DND-41 (cell line): Measurements from ENCODE around the gene FNBP1L.

Experiments
- ATAC-seq: fragments of 200-7000 bp; cut with Tn5 transposase; 3 replicates; pipeline ENCODE4 v1.9.1; 2021; ENCODE audit warnings: low read depth; ENCODE audit not compliant: insufficient read depth
- DNase-seq: peaks from one replicate; pipeline ENCODE4 v3.0.0-alpha.2; 2020
- H2AFZ ChIP-seq: 2 replicates; pipeline ENCODE4 v1.6.0; 2012; ENCODE audit warnings: low read depth, low read length
- H3K27ac ChIP-seq: 2 replicates; pipeline ENCODE4 v1.5.1; 2012; ENCODE audit warnings: low read length, inconsistent platforms
- H3K27me3 ChIP-seq: fragments of 200-600 bp; sonication (generic); 2 replicates; pipeline ENCODE4 v1.6.0; 2012; ENCODE audit warnings: low read length, mild to moderate bottlenecking, inconsistent platforms; ENCODE audit not compliant: insufficient read depth, poor library complexity
- H3K36me3 ChIP-seq: 2 replicates; pipeline ENCODE4 v1.5.1; 2012; ENCODE audit warnings: low read length, inconsistent platforms; ENCODE audit not compliant: insufficient read depth
- H3K4me1 ChIP-seq: 2 replicates; pipeline ENCODE4 v1.5.1; 2012; ENCODE audit warnings: mild to moderate bottlenecking, low read length; ENCODE audit not compliant: insufficient read depth
- H3K4me2 ChIP-seq: 2 replicates; pipeline ENCODE4 v1.6.0; 2012; ENCODE audit warnings: mild to moderate bottlenecking, moderate library complexity, low read length, inconsistent platforms; ENCODE audit not compliant: insufficient read depth
- H3K4me3 ChIP-seq, 2 experiments: fragments of 200-600 bp in 1 of 2; shearing (Covaris generic) in 1 of 2; 2 replicates each; pipeline ENCODE4 v1.5.1; 2012 to 2016; ENCODE audit warnings: inconsistent platforms in 2 of 2, low read length in 2 of 2, mild to moderate bottlenecking in 2 of 2, low read depth in 1 of 2, moderate library complexity in 1 of 2
- H3K79me2 ChIP-seq: 2 replicates; pipeline ENCODE4 v1.6.0; 2012; ENCODE audit warnings: low read length, inconsistent platforms; ENCODE audit not compliant: insufficient read depth
- H3K9ac ChIP-seq: 2 replicates; pipeline ENCODE4 v1.6.0; 2012; ENCODE audit warnings: low read depth, mild to moderate bottlenecking, inconsistent platforms, low read length, moderate library complexity
- H3K9me3 ChIP-seq: 2 replicates; pipeline ENCODE4 v1.5.1; 2012; ENCODE audit warnings: low read length, moderate library complexity, mild to moderate bottlenecking, inconsistent platforms; ENCODE audit not compliant: insufficient read depth, severe bottlenecking
- H4K20me1 ChIP-seq: 2 replicates; pipeline ENCODE4 v1.6.0; 2012; ENCODE audit warnings: low read length; ENCODE audit not compliant: insufficient read depth
- EZH2 ChIP-seq: IDR thresholded peaks from 3 replicates; pipeline ENCODE4 v1.6.1; 2012; ENCODE audit warnings: borderline replicate concordance, low read depth, mild to moderate bottlenecking, moderate library complexity, low read length, inconsistent platforms; ENCODE audit not compliant: severe bottlenecking
- TF ChIP-seq, protein P1 (sequence below): IDR thresholded peaks from 2 replicates; pipeline ENCODE4 v1.5.1; 2012; ENCODE audit warnings: borderline replicate concordance, low read length, moderate library complexity, mild to moderate bottlenecking; ENCODE audit not compliant: poor library complexity, severe bottlenecking; ENCODE audit errors: extremely low read depth

FNBP1L gene

DNA sequence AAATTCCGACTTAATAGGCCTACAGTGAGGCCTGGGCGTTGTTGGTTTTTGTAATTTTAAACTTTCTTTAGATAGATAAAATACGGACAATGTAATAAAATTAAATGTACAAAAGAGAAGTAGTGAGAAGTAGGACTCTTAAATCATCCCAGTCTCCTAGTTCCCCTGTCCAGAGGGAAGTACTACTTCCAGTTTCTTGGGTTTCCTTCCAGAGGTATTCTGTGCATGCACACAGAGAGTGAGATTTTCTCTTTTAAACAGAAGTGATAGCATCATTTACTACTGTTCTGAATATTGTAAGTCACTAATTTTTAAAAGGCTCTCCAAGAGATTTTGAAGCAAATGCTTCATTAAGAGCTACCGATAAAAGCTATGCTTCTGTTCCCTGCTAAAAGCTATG is 7.2 kb upstream of the FNBP1L start:
- Histone ChIP-seq H3K9ac (no peak overlapping the region), H3K27ac (no peak overlapping the region), H3K36me3 (no peaks in the 10 kb centered on the region), H3K27me3 (peaks cover 9% of the 10 kb centered on the region), H3K79me2 (no peaks in the 10 kb centered on the region), H4K20me1 (no peaks in the 10 kb centered on the region), H2AFZ (no peak overlapping the region), H3K9me3 (no peaks in the 10 kb centered on the region), H3K4me1 (no peaks in the 10 kb centered on the region), H3K4me2 (no peak overlapping the region), H3K4me3 (no peak overlapping the region)
- DNase-seq = no peak
- TF ChIP-seq EZH2 = no peak
- TF ChIP-seq, protein P1, sequence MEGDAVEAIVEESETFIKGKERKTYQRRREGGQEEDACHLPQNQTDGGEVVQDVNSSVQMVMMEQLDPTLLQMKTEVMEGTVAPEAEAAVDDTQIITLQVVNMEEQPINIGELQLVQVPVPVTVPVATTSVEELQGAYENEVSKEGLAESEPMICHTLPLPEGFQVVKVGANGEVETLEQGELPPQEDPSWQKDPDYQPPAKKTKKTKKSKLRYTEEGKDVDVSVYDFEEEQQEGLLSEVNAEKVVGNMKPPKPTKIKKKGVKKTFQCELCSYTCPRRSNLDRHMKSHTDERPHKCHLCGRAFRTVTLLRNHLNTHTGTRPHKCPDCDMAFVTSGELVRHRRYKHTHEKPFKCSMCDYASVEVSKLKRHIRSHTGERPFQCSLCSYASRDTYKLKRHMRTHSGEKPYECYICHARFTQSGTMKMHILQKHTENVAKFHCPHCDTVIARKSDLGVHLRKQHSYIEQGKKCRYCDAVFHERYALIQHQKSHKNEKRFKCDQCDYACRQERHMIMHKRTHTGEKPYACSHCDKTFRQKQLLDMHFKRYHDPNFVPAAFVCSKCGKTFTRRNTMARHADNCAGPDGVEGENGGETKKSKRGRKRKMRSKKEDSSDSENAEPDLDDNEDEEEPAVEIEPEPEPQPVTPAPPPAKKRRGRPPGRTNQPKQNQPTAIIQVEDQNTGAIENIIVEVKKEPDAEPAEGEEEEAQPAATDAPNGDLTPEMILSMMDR = no peak
- ATAC-seq = no peak

DNA sequence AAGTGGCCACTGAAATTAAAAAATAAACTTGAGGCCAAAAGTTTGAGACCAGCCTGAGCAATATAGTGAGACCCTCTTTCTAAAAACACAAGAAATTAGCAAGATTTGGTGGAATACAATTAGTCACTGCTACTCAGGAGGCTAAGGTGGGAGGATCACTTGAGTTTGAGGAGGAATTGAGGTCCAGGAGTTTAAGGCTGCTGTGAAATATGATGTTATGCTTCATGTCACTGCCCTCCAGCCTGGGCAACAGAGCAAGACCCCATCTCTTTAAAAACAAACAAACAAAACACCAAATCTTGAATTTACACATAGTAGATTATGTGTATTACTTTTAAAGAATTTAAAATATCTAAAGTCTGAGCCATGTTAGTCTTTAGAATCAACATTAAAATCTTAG is 6.3 kb upstream of the FNBP1L start:
- H3K9me3 ChIP-seq = no peaks in the 10 kb centered on the region
- no peaks in the 10 kb centered on the region for H3K36me3 ChIP-seq
- H3K4me1 ChIP-seq = 0 out of 2 replicates have a peak, but pooled peaks cover under 1% of the 10 kb centered on the region
- ATAC-seq (no peak), DNase-seq (no peak)
- no peak overlapping the region for H2AFZ ChIP-seq
- H3K4me3 ChIP-seq = no peak overlapping the region
- H3K4me2 ChIP-seq = no peak overlapping the region
- no peak overlapping the region for H3K27ac ChIP-seq
- H3K79me2 ChIP-seq = no peaks in the 10 kb centered on the region
- no peak for TF ChIP-seq EZH2
- TF ChIP-seq, protein P1 = no peak
- peaks cover 9% of the 10 kb centered on the region for H3K27me3 ChIP-seq
- no peak overlapping the region for H3K9ac ChIP-seq
- H4K20me1 ChIP-seq = no peaks in the 10 kb centered on the region

DNA sequence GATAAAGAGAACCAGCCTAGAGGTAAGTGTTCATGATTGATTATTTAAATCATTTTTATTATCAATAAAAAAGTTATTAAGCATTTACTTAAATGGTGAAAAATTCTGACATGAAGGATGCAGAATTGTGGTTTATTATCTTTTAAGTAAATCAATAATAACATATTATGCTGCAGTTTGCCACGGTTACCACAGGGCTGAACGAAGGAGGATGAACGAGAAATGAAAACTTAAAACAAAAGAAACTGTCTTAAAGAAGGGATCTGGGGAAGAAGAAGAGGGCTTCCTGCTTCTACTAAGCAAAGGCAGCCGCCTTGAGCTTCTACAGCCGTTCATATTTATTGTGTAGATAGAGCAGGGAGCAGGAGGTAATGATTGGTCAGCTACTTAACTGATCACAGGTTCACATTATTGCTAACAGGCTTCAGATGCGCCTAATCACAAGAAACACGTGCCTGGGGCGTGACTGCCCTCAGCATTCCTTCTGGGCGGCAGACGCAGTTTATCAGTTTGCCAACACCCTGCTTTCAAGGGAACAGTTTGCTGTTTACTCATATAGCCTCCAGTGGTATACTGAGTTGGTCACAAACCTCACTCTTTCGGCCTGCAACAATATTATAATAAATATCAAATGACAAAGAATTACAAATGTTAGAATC is 5.8 kb upstream of the FNBP1L start:
- Histone ChIP-seq H3K4me2 (no peak overlapping the region), H3K27me3 (peaks cover 9% of the 10 kb centered on the region), H3K9ac (no peak overlapping the region), H3K4me1 (peaks cover 6% of the 10 kb centered on the region), H3K27ac (no peak overlapping the region), H2AFZ (no peak overlapping the region), H3K9me3 (no peaks in the 10 kb centered on the region), H4K20me1 (no peaks in the 10 kb centered on the region), H3K36me3 (no peaks in the 10 kb centered on the region), H3K79me2 (no peaks in the 10 kb centered on the region), H3K4me3 (no peak overlapping the region)
- no peak for ATAC-seq
- TF ChIP-seq, protein P1 = no peak
- no peak for TF ChIP-seq EZH2
- no peak for DNase-seq
